Stimulated activated CD8-positive, alpha-beta memory T cell treated with anti-CD3 and anti-CD28 coated beads, Interleukin-12 subunit alpha, Interleukin-12 subunit beta, amount 100 ng/mL, for 1 hour (primary cell): Measurements from ENCODE around the gene TUBGCP2.
"Not testable (repeated sequence)": the region's sequence is repeated elsewhere in the genome, so short reads cannot be mapped to it uniquely, and the experiment has no call there.

Source experiments
- DNase-seq: peaks from one replicate; pipeline ENCODE4 v3.0.0-alpha.2; 2020; ENCODE audit warnings: low read depth

Gene TUBGCP2

DNA sequence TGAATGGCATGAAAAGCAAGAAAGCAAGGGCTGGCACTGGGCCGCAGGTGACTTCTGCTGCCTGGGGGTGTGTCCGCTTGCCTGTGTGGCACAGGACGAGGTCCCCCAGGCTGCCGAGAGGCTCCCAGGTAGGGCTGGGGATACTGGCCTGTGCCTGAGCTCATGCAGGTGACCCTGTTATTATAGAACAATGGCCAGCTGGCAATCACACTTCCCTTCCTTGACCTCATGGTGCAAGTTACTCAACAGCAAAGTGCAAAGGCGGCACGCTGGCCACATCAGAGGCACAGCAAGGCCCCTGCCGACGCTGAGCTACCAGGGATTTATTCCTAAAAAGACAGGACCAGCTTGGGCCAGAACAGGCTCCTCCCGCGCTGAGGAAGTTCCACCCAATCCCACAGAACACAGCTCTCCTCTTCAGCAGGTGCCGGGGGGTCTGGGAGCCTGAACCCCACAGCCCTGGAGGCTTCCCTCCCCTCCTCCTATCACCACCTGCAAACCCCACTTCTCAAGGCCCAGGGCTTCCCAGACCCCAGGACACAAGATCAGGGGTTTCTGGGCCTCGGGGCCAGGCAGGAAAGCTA is 30.6 kb downstream of the TUBGCP2 start:
- DNase-seq = no peak

DNA sequence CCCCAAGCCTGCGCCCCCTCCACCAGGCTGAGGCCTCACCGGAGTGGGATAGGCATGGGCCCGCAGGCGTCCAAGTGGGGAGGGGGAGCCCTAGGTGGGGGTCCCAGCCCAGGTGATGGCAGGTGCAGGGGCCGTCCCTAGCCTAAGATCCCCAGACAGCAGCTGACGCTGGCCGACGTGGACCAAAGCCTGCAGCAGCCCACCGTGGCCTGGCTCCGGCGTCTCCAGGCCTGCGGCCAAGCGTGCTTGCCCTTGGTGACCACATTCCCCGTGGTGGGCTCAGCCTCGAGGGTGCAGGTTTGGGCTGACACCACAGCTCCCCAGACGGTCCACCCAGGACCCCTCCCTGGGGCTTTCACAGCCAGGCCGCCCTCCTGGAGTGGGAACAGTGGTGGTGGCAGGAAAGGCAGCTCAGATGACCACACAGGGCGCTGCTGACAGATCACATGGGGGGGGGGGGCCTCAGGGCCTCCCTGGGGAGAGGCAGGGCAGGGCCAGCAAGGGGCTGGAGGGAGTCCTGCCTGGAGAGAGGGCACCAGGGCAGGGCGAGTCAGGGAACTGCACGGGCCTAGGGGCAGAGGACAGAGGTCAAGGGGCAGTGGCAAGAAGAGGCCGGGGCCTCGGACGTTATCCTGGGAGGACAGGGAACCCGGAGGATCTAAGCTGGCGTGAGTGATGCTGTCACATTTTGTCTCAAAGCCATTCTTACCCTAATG is 31.2 kb downstream of the TUBGCP2 start:
- no peak for DNase-seq

DNA sequence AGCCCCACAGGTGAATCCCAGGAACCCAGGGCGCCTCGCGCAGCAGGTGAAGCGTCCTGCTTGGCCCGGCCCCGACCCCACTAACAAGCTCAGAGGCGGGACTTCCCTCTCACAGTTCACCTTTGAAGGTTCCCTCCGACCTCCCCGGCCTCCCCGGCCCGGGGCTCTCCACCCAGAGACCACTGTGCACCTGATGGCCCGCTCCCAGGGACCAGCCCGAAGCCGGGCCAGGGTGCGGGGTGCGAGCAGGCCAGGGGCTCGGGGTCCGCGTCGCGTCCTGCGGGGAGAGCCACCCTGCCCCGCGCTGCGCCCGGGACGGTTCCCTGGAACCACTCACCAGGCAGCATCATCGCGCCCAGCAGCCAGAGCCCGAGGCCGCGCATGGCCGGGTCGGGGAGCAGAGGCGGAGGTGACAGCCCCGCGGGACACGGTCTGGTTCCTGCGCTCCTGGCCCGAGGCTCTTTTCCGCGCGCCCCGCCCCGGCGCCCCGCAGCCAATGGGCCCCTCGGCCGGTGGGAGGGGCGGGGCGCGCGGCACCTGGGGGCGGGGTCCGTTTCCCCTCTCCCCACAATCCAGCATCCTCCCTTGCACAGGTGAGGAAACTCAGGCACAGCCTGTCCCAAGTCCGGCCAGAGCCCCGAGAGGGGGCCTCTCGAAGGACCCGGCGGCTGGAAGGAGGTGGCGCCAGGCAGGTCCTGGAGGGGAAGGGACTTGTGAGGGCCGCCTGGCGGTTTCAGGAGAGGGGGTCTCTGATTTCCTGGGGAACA is 32.1 kb downstream of the TUBGCP2 start, which contains the start of gene ADAM8:
ADAM8 (minus strand) TSS at position 434 of the 767 bp plus-strand sequence; CDS start at position 383, 51 bp downstream.
- DNase-seq = peak; percentile 46

DNA sequence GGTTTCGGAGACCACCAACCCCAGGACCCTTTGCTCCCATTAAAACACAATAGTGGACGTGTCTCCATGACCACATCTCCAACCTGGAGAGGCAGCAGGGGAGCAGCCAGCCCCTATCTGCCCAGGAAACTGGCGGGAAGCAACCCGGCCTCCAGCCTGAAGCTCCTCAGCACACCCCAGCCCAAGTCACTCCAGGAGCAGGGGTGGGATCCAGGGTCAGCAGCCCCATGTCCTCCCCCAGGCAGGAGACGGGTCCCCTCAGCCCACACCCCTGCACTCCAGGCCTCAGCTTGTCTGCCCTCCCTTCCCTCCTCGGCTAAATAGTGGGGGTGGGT is 32.6 kb downstream of the TUBGCP2 start:
- no peak for DNase-seq

DNA sequence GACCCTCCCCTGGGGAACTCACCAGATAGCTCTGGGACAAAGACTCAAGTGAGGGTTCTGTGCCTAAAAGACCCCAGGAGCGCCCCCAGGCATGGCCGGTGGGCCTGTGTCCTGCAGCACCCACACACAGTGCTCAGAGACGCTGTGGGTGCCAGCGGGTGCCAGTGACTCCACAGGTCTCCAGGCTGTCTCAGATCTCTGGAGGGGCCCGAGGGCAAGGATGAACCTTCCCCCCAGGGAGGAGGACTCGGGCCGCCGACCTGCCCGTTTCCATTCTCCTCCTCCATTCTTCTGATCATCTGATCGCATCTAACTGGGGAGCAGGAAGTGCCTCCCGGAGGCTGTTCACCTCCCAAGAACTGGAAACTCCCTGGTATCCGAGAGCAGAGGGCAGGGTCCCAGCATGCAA is 33.0 kb downstream of the TUBGCP2 start:
- DNase-seq = no peak

DNA sequence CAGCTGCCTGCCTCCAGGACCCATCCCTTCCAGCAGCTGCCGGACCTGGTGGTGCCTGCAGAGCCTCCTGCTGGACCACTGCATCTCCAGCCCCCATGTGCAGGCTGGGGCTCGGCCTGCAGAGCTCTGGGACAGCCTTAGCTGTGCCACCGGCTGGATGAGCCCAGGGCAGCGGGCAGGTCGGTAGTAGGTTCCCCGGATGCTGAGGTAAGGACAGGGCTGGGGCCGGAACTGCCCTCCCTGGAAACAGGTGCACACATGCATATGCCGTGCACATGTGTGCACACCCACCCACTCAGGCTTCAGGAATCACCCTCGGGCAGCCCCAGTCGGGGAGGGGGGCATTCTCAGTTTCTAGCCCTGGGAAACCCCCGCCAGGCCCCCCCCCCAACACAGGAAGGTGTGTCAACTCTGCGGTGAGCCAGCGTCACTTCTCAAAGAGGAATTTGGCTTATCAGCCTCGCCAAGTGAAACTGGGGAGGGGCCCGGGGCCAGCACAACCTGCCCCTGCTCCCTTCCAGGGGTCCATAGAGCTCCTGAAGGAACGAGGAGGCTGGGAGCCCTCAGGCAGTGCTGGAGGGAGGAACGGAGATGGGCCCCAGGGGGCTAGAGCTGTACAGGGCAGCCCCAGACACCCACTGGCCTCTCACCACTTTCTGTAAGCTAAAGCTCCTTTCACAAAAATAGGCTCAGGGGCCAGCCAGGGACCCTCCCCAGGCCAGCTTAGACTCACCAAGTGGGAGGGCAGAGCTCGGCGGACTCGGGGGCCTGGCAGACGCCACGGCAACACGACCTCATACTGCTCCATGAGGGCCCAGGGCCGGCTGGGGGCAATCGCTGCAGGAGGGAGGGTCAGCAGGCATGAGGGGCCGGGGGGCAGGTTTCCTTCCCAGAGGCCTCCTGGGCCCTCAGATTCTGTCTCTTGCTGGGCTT is 33.7 kb downstream of the TUBGCP2 start:
- DNase-seq = peak; percentile 62

DNA sequence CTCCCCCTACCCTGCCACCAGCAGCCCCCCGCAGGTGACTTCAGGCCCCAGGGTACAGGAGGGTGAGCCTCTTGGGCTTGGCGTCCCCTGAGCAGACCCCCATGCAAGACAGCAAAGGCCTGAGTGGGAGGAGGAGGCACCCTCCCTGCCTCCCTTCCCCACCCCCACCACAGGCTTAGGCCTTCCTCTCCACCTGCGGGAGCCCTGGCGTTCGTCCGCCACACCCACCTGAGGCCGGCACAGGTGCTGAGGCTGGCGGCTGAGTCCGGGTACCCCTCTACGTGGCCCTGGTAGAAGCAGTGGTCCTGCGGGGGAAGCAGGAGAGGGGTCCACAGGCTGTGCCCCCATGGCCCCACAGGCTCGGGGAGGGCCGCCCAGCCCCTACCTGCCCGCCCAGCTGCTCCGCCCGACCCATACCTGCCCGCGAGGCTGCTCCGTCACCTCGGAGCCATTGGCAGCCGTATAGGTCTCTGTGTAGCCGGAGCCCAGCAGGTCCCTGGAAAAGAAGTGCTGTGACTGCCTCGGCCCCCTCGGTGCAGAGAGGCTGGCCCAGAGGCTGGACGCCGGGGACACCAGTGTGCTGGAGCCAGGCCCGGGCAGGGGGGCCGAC is 35.0 kb downstream of the TUBGCP2 start:
- DNase-seq = no peak

DNA sequence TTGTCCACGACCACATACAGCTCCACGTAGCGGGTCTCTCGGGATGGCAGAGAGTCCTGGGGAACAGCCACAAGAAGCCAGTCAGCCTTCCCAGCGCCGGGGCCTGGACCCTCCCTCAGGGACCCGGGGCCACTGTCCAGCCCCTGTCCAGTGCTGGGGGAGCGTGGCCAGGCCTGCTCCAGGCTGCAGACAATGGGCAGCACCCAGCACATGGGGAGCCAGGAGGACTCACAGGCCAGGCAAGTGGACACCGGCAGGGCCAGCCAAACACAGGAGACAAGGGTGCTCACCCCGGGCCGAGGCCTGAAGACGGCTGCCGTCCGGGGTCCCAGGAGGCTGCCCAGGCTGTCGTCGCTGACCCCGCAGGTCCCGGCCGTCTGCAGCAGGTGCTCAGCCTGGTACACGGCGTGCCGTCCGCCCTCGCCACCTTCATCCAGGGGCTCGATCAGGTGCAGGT is 35.7 kb downstream of the TUBGCP2 start:
- DNase-seq = no peak

DNA sequence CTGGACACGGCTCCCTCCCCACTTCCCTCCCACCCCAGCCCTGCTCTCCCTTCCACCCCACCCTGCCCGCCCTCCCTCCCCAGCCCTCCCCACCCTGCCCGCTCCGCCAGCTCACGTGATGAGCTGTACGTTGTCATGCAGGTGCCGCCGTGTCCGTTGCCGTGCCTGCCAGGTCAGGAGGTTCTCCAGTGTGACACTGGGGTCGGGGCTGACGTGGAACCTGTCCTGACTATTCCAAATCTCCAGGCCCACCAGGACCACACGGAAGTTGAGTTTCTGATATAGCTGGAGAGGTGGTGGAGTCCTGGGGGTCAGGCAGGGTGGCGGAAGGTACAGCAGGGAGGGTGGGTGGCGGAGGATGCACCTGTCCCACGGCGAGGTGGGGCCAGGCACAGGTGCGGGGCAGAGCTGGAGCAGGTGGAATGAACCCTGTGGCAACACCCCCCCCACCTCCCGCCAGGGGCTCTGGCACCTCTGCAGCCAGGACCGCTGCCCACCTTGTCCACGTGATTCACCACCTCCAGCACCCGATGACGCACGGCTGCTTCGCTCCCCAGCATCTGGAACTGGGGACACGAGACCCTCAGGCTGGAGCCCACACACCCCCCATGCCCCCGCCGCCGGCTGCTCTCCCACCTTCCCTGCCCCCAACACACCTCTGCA is 36.2 kb downstream of the TUBGCP2 start:
- DNase-seq = no peak

DNA sequence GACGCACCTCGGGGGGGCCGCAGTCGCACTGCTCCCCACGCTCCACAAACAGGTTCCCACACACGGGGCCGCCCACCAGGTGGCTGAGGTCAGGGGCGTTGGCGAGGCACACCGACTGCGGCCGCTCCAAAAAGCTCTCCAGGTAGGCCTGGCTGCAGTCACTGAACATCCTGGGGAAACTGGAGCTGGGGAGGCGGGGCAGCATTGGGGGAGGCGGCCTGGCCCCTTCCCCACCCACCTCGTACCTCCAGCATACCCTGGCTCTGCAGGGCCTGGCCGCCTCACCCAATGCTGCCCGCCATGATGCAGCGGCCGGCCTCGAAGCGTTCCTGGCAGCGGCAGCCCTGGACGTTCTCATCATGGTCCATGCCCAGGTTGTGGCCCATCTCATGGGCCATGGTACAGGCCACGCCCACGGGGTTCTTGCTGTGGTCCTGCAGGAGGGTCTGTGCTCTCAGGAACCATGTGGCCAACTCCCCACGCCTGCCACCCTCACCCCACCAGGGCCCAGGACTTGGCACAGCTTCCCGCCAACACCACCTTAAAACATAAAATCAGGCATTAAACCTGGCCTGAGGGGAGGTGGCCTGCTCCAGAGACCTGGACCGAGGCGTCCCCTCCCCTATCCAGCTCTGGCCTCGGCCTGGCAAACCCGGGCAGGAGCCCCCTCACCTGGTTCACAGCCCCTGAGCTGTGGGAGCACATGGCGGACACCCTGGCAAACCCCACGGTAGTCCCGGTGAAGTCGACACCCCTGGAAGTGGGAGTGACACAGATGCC is 37.0 kb downstream of the TUBGCP2 start:
- no peak for DNase-seq

DNA sequence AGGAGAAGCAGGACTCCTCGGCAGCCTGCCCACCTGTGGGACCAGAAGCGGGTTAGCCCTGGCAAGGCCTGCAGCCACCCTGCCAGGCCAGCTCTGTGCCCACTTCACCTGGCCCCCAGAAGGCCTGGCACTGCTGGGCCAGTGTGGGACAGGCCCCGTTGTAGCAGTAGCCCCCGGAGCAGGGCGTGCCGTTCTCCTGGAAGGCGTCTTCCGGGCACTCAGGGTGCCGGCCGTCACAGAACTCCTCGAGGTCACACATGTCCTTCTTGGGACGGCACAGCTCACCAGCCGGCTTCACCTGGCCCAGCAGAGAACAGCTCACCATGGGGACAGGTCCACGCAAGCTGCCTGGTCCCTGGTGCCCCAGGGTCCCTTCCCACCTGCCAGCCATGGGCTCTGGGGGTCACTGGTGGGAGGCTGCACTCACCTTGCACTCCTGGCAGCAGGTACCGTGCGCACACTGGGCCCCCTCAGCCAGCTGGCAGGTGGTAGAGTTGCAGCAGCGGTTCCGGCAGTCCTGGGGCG is 37.8 kb downstream of the TUBGCP2 start:
- DNase-seq = no peak

DNA sequence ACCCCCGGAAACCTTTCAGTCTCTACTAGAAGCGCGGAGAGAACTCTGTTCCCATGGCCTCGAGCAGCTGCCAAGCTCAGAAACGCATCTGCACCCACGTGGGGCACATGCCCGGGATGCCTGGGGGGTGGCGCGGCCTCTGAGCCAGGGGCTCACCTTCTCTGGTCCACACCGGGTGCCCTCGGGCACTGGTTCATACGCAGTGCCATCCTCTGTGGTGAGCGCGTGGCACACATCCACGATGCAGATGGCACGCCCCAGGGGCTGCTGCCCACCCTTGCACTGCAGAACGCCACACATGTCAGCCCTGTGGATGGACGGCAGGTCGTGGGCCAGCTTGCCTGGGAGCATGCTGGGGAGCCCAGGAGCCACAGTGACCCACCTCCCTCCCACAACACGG is 38.5 kb downstream of the TUBGCP2 start:
- no peak for DNase-seq

DNA sequence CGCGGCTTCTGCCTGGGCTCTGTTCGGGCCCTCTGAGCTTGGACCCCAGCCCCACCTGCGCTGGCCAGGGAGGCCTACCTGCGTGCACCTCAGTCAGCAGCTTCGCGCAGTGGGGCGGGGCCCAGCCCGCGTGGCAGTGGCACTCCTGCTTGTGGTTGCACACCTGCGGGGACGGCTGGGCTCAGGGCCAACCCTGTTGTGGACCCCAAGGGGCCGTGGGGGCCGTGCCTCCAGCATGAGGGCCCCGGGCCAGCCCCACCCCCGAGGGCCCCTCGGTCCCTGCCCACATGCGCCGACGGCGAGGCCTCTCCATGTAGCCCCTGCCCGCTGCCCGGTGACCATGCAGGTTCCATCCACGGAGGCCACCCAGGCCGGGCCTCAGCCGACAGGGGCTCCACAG is 39.3 kb downstream of the TUBGCP2 start:
- no peak for DNase-seq

DNA sequence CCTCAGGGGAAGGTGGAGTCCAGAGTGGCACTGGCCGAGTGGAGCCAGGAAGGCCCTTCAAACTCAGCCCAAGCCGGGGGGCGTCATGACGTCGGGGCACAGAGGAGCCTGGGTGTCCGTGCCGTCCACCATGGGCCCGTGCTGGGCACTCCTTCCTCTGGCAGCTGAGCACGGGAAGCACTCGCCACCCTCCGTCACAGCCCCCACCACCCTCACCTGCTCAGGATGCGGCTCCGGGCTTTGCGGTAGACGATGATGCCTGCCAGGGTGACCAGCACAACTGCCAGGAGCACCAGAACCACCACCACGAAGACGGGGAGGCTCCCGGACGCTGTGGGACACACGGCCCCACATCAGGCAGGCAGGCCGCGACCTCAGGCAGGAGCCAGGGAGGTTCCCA is 40.1 kb downstream of the TUBGCP2 start:
- no peak for DNase-seq

DNA sequence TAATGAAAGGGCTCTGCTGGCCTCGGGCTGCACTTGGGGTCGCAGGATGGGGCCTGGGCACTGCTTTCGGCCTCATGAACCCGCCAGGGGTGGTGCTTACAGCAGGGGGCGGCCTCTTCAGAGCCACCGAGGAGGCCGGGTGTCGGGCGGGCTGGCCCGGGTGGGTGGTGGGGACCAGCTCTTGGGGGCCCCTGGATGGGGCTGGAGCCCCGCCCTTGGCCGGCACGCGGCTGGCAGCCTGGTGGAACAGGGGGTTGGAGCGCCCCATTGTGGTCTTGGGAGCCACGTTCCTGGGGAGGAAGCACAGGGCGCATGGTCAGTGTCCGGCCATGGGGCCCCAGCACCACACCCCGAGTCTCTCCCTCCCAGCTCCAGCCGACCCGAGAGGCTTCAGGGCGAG is 40.8 kb downstream of the TUBGCP2 start:
- DNase-seq = no peak

DNA sequence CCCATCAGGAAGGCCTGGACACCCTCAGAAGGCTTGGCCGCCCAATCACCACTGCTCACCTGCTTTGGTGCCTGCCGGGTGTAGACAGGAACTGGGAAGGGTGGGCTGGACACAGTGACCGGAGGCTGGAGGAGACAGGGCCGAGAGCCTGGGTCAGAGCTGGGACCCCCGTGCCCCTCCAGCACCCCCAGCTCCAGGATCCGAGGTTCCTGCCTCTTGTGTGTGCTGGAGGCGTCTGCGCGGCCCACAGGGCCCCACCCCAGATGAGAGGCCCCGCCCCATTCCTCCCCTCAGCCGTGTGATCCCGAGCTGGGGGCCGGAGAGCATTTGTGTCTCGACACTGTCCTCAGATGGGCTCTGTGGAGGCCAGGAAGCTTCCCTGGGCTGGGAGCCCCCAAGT is 41.4 kb downstream of the TUBGCP2 start:
- DNase-seq = no peak

DNA sequence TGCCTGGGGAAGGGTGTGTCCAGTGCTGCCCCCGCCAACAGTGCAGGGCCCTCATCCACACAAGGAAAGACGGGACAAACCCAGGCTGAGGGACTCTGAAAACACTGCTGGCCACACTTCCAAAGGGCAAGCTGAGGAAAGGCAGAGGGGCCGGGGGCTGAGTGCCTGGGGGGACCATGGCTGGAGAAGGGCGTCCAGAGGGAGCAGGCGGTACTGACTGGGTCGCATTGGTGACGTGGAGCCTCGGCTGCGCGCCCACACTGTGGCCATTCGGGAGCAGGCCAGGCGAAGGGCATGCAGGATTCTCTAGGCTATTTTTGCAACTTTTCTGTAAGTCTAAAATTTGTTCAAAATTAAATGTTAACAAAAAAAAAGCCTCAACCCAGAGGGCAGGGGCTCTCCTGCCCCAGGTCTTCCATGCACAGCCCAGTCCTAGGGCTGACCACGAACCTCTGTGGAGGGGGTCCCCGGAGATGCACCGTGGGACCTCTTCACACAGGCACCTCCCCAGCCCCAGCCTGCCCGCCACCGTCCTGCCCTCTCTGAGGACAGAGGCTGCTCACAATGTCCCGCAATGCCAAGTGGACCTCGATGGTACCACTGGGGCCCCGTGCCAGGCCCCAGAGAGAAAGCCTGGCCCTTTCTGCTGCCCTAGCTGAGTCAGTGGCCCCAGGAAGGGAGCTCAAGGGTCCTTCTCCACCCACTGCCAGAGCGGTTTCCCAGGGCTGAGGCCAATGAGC is 42.4 kb downstream of the TUBGCP2 start:
- DNase-seq = no peak

DNA sequence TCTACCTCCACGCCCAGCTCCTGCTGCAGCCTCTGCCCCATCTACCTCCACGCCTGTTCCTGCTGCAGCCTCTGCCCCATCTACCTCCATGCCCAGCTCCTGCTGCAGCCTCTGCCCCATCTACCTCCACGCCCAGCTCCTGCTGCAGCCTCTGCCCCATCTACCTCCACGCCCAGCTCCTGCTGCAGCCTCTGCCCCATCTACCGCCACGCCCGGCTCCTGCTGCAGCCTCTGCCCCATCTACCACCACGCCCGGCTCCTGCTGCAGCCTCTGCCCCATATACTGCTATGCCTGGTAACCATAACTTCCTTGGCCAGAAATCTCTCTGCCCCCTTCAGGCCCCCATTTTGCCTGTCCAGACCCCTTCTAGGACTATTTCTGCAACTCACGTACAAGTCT is 43.6 kb downstream of the TUBGCP2 start:
- DNase-seq = not testable (repeated sequence)

DNA sequence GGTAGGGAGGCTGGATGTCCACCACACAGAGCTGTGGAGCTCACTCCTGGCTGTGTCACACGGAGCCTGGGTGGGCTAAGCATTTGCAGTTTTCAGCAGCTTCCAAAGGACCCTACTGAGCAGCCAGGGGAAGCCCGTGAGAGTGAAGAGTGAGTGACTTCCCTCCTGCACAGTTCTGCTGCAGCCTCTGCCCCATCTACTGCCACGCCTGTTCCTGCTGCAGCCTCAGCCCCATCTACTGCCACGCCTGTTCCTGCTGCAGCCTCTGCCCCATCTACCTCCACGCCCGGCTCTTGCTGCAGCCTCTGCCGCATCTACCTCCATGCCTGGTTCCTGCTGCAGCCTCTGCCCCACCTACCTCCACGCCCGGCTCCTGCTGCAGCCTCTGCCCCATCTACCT is 44.2 kb downstream of the TUBGCP2 start:
- no peak for DNase-seq
